Thoracic aorta (tissue), 2 donors: ENCODE data around the gene HACD4. TPM values are rescaled to one million over a fixed set of nuclear protein-coding genes. Genes with fewer than 3 reads are reported as not detected.

Source experiments
- total RNA-seq, 2 donors: library from RNA; depleted of rRNA; stranded (reverse); fragments of >200 nt; gene quantifications; one replicate each; pipeline versions ENCODE4 v1.1.0 to v1.2.3, GENCODE V29; 2016

The HACD4 gene
- total RNA-seq, 2 donors from 2014 or later = 2.0 to 8.4 TPM

Other genes starting within 250 kb of the HACD4 start
- gene IFNB1, start 46.3 kb upstream of the HACD4 start, total RNA-seq = not detected
- gene IFNW1, start 110.2 kb upstream of the HACD4 start, total RNA-seq = not detected
- not detected for gene IFNA21, start 135.0 kb upstream of the HACD4 start, total RNA-seq
- gene IFNA4, start 155.9 kb upstream of the HACD4 start, total RNA-seq = not detected
- gene IFNA7, start 170.6 kb upstream of the HACD4 start, total RNA-seq = not detected
- gene IFNA10, start 175.5 kb upstream of the HACD4 start, total RNA-seq = not detected
- gene IFNA16, start 185.7 kb upstream of the HACD4 start, total RNA-seq = not detected
- not detected for gene IFNA17, start 196.6 kb upstream of the HACD4 start, total RNA-seq
- not detected for gene IFNA14, start 208.4 kb upstream of the HACD4 start, total RNA-seq